ENCODE data around the gene TMEM151A. TPM values are rescaled to one million over a fixed set of nuclear protein-coding genes. Genes with fewer than 3 reads are reported as not detected.
A peak's percentile ranks its signal among the peaks of the same experiment; 100 is the strongest.
"Not testable (repeated sequence)": the region's sequence is repeated elsewhere in the genome, so short reads cannot be mapped to it uniquely, and the experiment has no call there.

TMEM151A gene
- total RNA-seq, 1 experiment from 2014 or later = 2.8 TPM

DNA sequence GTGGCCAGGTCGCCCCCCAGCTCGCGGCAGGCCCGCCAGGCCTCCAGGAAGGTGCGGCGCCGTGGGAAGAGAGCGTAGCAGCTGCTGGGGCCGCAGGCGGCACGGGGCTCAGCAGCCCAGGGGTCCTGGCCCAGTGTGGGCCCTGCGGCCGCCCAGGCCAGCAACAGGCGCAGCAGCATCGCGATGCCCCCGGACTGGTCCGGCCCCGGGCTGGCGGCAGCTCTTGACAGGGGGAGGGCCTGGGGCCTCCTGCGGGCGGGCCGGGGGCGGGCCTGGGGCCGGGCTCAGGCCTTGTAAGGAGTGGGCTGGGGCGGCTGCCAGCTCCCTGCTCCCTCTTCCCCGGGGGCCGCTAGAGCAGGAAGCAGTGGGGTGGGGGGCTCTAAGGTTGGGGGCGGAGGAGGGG is 25.2 kb downstream of the TMEM151A start, which contains the start of gene CD248:
TSS of gene CD248 (minus strand) at position 196 of the 403 bp plus-strand sequence. CDS start at position 179, 17 bp downstream.
- DNase-seq (ENCODE audit: low spot score) = no peak

GRCh38 chr11:66317322-66317722 is 25.6 kb downstream of the TMEM151A start:
- in situ Hi-C loops (cut with HindIII; ENCODE audit: low sequenced_read_pairs) = no loop called here
- DNase-seq (ENCODE audit: low spot score) = no peak

More for the DNA sequence above, 25.2 kb downstream of the TMEM151A start, which contains the start of gene CD248:
- in situ Hi-C loops (cut with HindIII; ENCODE audit: low sequenced_read_pairs) = no loop called here

- DNase-seq (ENCODE audit: low spot score) = no peak
- in situ Hi-C loops (cut with HindIII; ENCODE audit: low sequenced_read_pairs) = no loop called here
Observed at GRCh38 chr11:66317723-66318599, 26.3 kb downstream of the TMEM151A start.

- in situ Hi-C loops (cut with HindIII; ENCODE audit: low sequenced_read_pairs) = no loop called here
- no peak for DNase-seq (ENCODE audit: low spot score)
Observed at GRCh38 chr11:66318600-66318970, 26.9 kb downstream of the TMEM151A start.

- DNase-seq (ENCODE audit: low spot score); in situ Hi-C loops (cut with HindIII; ENCODE audit: low sequenced_read_pairs): not testable (repeated sequence)
Observed at GRCh38 chr11:66320289-66320688, 28.6 kb downstream of the TMEM151A start.

DNA sequence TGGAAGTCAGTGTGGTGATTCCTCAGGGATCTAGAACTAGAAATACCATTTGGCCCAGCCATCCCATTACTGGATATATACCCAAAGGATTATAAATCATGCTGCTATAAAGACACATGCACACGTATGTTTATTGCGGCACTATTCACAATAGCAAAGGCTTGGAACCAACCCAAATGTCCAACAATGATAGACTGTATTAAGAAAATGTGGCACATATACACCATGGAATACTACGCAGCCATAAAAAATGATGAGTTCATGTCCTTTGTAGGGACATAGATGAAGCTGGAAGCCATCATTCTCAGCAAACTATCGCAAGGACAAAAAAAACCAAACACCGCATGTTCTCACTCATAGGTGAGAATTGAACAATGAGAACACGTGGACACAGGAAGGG is 29.1 kb downstream of the TMEM151A start:
- in situ Hi-C loops (cut with HindIII; ENCODE audit: low sequenced_read_pairs) = not testable (repeated sequence)

GRCh38 chr11:66321606-66322005 is 29.9 kb downstream of the TMEM151A start:
- DNase-seq (ENCODE audit: low spot score) = peak; percentile 34
- in situ Hi-C loops (cut with HindIII; ENCODE audit: low sequenced_read_pairs) = no loop called here

More for the DNA sequence above, 29.1 kb downstream of the TMEM151A start:
- not testable (repeated sequence) for DNase-seq (ENCODE audit: low spot score)

DNA sequence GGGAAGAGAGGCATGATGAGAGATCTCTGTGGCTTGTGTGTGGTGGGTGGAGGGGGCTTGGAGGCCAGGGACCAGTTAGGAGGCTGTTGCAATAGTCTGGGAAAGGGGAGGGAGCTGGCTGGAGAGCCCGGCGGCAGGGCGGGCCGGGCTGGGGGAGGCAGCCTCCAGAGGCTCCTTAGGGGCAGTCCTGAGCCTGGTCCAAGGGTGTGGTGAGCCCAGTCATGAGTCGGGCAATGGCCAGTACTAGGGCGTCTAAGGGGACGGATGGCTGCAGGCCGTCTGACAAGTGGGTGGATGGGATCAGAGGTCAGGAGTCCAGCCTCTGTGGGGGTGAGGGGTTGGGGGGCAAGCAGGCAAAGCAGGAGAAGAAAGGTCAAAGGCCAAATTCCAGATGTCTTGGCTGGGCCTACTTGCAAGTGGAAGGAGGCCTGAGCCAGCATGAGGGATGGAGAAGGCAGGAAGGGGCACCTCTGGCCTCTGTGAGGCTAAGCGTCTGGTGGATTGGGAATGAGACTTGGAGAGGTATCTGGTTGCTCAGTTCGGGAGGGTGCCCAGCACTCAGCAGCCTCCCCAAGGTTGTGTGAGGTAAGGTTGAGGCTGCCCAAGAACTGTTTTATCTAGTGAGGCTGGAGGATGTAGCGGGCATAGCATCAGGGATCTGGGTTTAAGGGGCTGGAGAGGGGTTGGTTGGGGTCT is 31.2 kb downstream of the TMEM151A start:
- no peak for DNase-seq (ENCODE audit: low spot score)
- in situ Hi-C loops (cut with HindIII; ENCODE audit: low sequenced_read_pairs) = no loop called here

DNA sequence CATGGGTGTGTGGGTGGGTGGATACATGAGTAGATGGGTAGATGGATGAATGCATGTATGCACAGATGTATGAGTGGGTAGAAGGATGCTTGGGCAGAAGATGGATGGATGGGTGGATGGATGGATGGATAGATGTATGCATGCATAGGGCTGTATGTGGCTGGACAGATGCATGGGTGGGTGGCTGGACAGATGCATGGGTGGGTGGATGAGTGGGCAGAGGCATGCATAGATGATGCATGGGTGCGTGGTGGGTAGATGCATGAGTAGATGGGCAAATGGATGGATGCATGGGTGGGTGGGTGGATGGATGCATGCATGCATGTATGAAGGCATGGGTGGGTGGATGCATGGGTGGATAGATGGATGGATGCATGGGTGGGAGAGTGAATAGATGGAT is 32.0 kb downstream of the TMEM151A start:
- DNase-seq (ENCODE audit: low spot score) = no peak
- in situ Hi-C loops (cut with HindIII; ENCODE audit: low sequenced_read_pairs) = no loop called here

DNA sequence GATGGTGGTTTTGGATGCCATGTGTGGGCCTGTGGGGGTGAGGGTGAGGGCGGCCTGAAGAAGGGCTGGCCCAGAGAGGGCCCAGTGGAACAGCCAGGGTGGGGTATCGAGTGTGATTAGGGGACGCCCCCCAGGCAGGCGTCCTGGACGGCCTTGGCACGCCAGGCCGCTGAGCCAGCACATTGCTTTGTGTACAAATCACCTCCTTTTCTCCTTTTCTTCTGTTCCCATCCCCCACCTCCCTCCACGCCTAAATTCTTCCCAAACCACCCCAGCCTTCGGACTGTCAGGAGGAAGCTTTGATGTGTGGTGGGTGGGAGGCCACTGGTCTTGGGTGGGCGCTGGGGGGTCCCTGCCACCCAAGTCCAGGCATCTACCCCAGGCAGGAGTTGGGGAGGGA is 33.0 kb downstream of the TMEM151A start:
- in situ Hi-C loops (cut with HindIII; ENCODE audit: low sequenced_read_pairs) = no loop called here
- DNase-seq (ENCODE audit: low spot score) = no peak

DNA sequence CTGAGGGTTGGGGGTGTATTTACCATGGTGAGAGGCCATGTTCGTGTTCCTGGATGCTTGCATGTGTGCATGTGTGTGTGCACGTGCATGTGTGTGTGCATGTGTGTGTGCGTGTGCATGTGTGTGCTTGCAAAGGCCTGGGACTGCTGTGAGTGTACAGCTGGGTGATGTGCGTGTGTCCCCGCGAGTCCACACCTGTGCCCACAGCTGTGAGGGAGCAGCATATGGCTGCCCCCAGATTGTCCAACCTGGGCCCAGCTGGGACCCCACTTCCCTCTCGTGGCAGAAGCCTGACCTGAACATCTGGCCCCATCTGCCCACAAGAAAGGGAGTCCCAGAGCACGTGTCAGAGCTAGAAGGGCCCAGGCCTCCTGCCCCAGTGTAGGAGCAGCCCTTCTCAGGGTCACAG is 33.6 kb downstream of the TMEM151A start:
- no peak for DNase-seq (ENCODE audit: low spot score)
- in situ Hi-C loops (cut with HindIII; ENCODE audit: low sequenced_read_pairs) = no loop called here

- DNase-seq (ENCODE audit: low spot score) = no peak
Observed at GRCh38 chr11:66326261-66327111, 34.8 kb downstream of the TMEM151A start.

GRCh38 chr11:66327171-66328030 is 35.7 kb downstream of the TMEM151A start:
- in situ Hi-C loops (cut with HindIII; ENCODE audit: low sequenced_read_pairs) = no loop called here
- DNase-seq (ENCODE audit: low spot score) = no peak

More at GRCh38 chr11:66326261-66327111, 34.8 kb downstream of the TMEM151A start:
- in situ Hi-C loops (cut with HindIII; ENCODE audit: low sequenced_read_pairs) = no loop called here

GRCh38 chr11:66328031-66328301 is 36.3 kb downstream of the TMEM151A start:
- in situ Hi-C loops (cut with HindIII; ENCODE audit: low sequenced_read_pairs) = no loop called here
- no peak for DNase-seq (ENCODE audit: low spot score)

DNA sequence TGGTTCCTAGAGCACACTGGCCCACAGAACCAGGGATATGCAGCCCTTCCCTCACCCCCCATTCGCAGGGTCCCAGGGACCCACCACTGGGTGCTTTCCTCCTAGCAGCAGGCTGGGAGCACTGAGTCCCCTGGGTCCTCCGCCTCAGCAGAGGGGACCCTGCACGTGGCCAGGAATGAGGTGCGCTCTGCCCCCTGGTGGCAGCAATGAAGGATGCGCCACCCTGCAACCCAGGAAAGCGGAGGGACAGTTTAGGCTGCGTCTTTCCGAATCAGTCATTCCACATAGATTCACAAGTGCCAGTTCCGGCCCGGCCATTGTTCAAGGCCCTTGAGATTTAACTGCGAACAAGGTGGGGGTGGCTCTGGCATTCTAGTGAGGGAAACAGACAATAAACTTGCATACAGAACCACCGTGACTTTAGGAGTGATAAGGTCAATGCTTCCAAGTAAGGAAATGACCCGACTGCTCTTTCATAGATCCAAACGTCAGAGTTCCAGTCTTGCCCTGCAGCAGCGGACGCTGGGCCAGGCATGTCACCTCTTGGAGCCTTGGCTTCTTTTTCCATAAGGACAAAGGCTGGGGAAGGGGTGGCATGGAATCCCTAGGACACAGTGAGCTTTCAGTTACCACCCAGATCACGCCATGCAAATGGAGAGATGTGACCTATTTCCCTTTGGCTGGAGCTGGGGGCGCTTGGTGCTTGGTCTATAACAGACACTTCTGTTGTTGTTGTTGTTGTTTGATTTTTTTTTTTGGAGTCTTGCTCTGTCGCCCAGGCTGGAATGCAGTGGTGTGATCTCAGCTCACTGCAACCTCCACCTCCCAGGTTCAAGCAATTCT is 36.8 kb downstream of the TMEM151A start:
- in situ Hi-C loops (cut with HindIII; ENCODE audit: low sequenced_read_pairs) = no loop called here
- peak; percentile 80 for DNase-seq (ENCODE audit: low spot score)

- no peak for DNase-seq (ENCODE audit: low spot score)
- in situ Hi-C loops (cut with HindIII; ENCODE audit: low sequenced_read_pairs) = no loop called here
Observed at GRCh38 chr11:66329165-66329673, 37.5 kb downstream of the TMEM151A start.

DNA sequence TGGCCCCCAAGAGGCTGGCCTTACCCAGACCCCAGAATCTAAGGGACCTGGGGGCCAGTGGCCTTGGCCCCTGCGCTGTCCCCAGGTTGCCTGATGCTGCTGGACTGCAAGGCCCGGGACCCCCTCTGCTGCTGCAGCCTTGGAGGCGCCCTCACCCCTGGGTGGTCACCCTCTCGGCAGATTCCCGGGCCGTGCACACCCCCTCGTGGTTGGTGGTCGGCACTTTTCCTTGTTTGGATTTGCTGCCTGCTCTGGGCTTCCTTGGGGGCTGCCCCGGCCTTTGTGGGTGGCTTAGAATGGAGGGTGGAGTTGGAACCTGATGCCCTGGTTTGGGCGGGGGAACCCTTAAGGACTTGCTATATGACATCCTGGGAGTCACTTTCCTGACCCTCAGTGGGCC is 39.2 kb downstream of the TMEM151A start:
- in situ Hi-C loops (cut with HindIII; ENCODE audit: low sequenced_read_pairs) = no loop called here
- DNase-seq (ENCODE audit: low spot score) = no peak

Data from G401 (cell line).